Trophoblast cell (in vitro differentiated cells and primary cell): Measurements from ENCODE around the gene FLRT2.
A peak's percentile ranks its signal among the peaks of the same experiment; 100 is the strongest.

Experiments
- DNase-seq, 2 donors: peaks; one replicate each; pipeline ENCODE4 v3.0.0-alpha.2; 2016
- H2AFZ ChIP-seq: 2 replicates; pipeline ENCODE4 v1.6.1; 2013; ENCODE audit warnings: low read length, moderate library complexity, mild to moderate bottlenecking; ENCODE audit not compliant: insufficient read depth, poor library complexity
- H2AK5ac ChIP-seq: 2 replicates; pipeline ENCODE4 v1.6.1; 2013; ENCODE audit warnings: mild to moderate bottlenecking, low read length
- H2BK120ac ChIP-seq: 2 replicates; pipeline ENCODE4 v1.6.1; 2013; ENCODE audit warnings: low read length, mild to moderate bottlenecking, moderate library complexity; ENCODE audit not compliant: insufficient read depth, poor library complexity
- H2BK12ac ChIP-seq: 2 replicates; pipeline ENCODE4 v1.6.1; 2013; ENCODE audit warnings: mild to moderate bottlenecking, low read length, moderate library complexity
- H2BK5ac ChIP-seq: 2 replicates; pipeline ENCODE4 v1.6.1; 2013; ENCODE audit warnings: low read length, low read depth, moderate library complexity, mild to moderate bottlenecking; ENCODE audit not compliant: poor library complexity
- H3K14ac ChIP-seq: 2 replicates; pipeline ENCODE4 v1.6.1; 2013; ENCODE audit warnings: mild to moderate bottlenecking, low read length
- H3K18ac ChIP-seq: 2 replicates; pipeline ENCODE4 v1.6.1; 2013; ENCODE audit warnings: mild to moderate bottlenecking, low read length
- H3K23ac ChIP-seq: 2 replicates; pipeline ENCODE4 v1.6.1; 2013; ENCODE audit warnings: low read length
- H3K27ac ChIP-seq: 2 replicates; pipeline ENCODE4 v1.5.1; 2013; ENCODE audit warnings: low read depth, mild to moderate bottlenecking, inconsistent platforms, low read length, moderate library complexity
- H3K27me3 ChIP-seq: 2 replicates; pipeline ENCODE4 v1.6.1; 2013; ENCODE audit warnings: inconsistent platforms, mild to moderate bottlenecking, low read length, moderate library complexity; ENCODE audit not compliant: insufficient read depth
- H3K36me3 ChIP-seq, 2 experiments: 1 replicate in 1 of 2; 2 replicates in 1 of 2; pipeline ENCODE4 v1.6.1; 2013; ENCODE audit warnings: low read length in 2 of 2, mild to moderate bottlenecking in 2 of 2, moderate library complexity in 1 of 2; ENCODE audit not compliant: insufficient read depth in 2 of 2, control insufficient read depth in 1 of 2
- H3K4ac ChIP-seq: 2 replicates; pipeline ENCODE4 v1.6.1; 2013; ENCODE audit warnings: low read depth, mild to moderate bottlenecking, low read length, moderate library complexity
- H3K4me1 ChIP-seq, 2 experiments: 1 replicate in 1 of 2; 2 replicates in 1 of 2; pipeline ENCODE4 v1.6.1; 2013; ENCODE audit warnings: low read length in 2 of 2, mild to moderate bottlenecking in 2 of 2, moderate library complexity in 1 of 2; ENCODE audit not compliant: insufficient read depth in 2 of 2, control insufficient read depth in 1 of 2
- H3K4me2 ChIP-seq: 2 replicates; pipeline ENCODE4 v1.6.1; 2013; ENCODE audit warnings: inconsistent platforms, mild to moderate bottlenecking, low read length, moderate library complexity
- H3K4me3 ChIP-seq: 2 replicates; pipeline ENCODE4 v1.5.1; 2013; ENCODE audit warnings: mild to moderate bottlenecking, low read depth, low read length, inconsistent platforms
- H3K79me1 ChIP-seq: one replicate; pipeline ENCODE4 v1.6.1; 2013; ENCODE audit warnings: low read length
- H3K79me2 ChIP-seq: 2 replicates; pipeline ENCODE4 v1.6.1; 2013; ENCODE audit warnings: low read length, mild to moderate bottlenecking; ENCODE audit not compliant: control insufficient read depth, insufficient read depth, poor library complexity
- H3K9ac ChIP-seq: 2 replicates; pipeline ENCODE4 v1.6.1; 2013; ENCODE audit warnings: mild to moderate bottlenecking, low read length
- H3K9me3 ChIP-seq: 2 replicates; pipeline ENCODE4 v1.6.1; 2013; ENCODE audit warnings: low read depth, mild to moderate bottlenecking, control low read depth, inconsistent platforms, low read length; ENCODE audit not compliant: insufficient read depth
- H4K12ac ChIP-seq: 2 replicates; pipeline ENCODE4 v1.6.1; 2013; ENCODE audit warnings: low read depth, mild to moderate bottlenecking, low read length, moderate library complexity
- H4K8ac ChIP-seq: 2 replicates; pipeline ENCODE4 v1.6.1; 2013; ENCODE audit warnings: low read depth, mild to moderate bottlenecking, low read length, moderate library complexity
- H4K91ac ChIP-seq: one replicate; pipeline ENCODE4 v1.6.1; 2013; ENCODE audit warnings: low read depth, mild to moderate bottlenecking, low read length, moderate library complexity
- WGBS: extraction: QIAGEN DNeasy Blood & Tissue Kit; methylation state at CpG from one replicate; pipeline ENCODE4 v1.1.7; 2013; ENCODE audit warnings: missing lambda C conversion rate; ENCODE audit not compliant: insufficient read length, insufficient coverage; ENCODE audit errors: extremely low coverage; 5-methylcytosine and 5-hydroxymethylcytosine counted together

FLRT2 gene

GRCh38 chr14:85604021-85604420 is 74.1 kb downstream of the FLRT2 start:
- H4K91ac ChIP-seq: no peak overlapping the region
- no peak overlapping the region for H3K18ac ChIP-seq
- H2BK5ac ChIP-seq: no peak overlapping the region
- H3K14ac ChIP-seq: no peak overlapping the region
- H3K4me2 ChIP-seq: no peak overlapping the region
- no CpG with 5 or more reads among the region's 4 CpGs for WGBS
- H3K4me3 ChIP-seq: no peak overlapping the region
- H4K8ac ChIP-seq: no peak overlapping the region
- no peaks in the 10 kb centered on the region for H3K4me1 ChIP-seq
- H3K23ac ChIP-seq: no peak overlapping the region
- H3K79me2 ChIP-seq: no peaks in the 10 kb centered on the region
- DNase-seq: no peak
- H2BK120ac ChIP-seq: no peak overlapping the region
- no peak overlapping the region for H3K27ac ChIP-seq
- H3K79me1 ChIP-seq: no peaks in the 10 kb centered on the region
- no peaks in the 10 kb centered on the region for H3K27me3 ChIP-seq
- no peaks in the 10 kb centered on the region for H3K36me3 ChIP-seq
- no peaks in the 10 kb centered on the region for H3K9me3 ChIP-seq
- H2AK5ac ChIP-seq: no peak overlapping the region
- no peak overlapping the region for H4K12ac ChIP-seq
- no peak overlapping the region for H3K9ac ChIP-seq
- no peak overlapping the region for H2AFZ ChIP-seq
- no peak overlapping the region for H2BK12ac ChIP-seq
- H3K4ac ChIP-seq: no peak overlapping the region

- Histone ChIP-seq H4K91ac (no peak overlapping the region), H3K79me2 (no peaks in the 10 kb centered on the region), H3K4me3 (no peak overlapping the region), H3K9ac (no peak overlapping the region), H3K4ac (no peak overlapping the region), H2BK5ac (no peak overlapping the region), H3K36me3 (no peaks in the 10 kb centered on the region), H3K23ac (no peak overlapping the region), H3K27ac (no peak overlapping the region), H3K4me2 (no peak overlapping the region), H2BK120ac (no peak overlapping the region), H4K12ac (no peak overlapping the region), H2AFZ (no peak overlapping the region), H2AK5ac (no peak overlapping the region), H3K18ac (no peak overlapping the region), H3K27me3 (no peaks in the 10 kb centered on the region), H3K79me1 (no peaks in the 10 kb centered on the region), H2BK12ac (no peak overlapping the region), H3K4me1 (no peaks in the 10 kb centered on the region), H3K9me3 (no peaks in the 10 kb centered on the region), H4K8ac (no peak overlapping the region), H3K14ac (no peak overlapping the region)
- no peak for DNase-seq
- no CpG with 5 or more reads among the region's 2 CpGs for WGBS
Measured at GRCh38 chr14:85604714-85605113, 74.8 kb downstream of the FLRT2 start.

- Histone ChIP-seq H3K79me1 (no peaks in the 10 kb centered on the region), H3K23ac (no peak overlapping the region), H3K9me3 (no peaks in the 10 kb centered on the region), H3K4me3 (no peak overlapping the region), H4K12ac (no peak overlapping the region), H3K27ac (no peak overlapping the region), H3K36me3 (no peaks in the 10 kb centered on the region), H3K4me2 (no peak overlapping the region), H3K18ac (no peak overlapping the region), H2BK12ac (no peak overlapping the region), H2BK120ac (no peak overlapping the region), H3K4me1 (no peaks in the 10 kb centered on the region), H3K27me3 (no peaks in the 10 kb centered on the region), H3K9ac (no peak overlapping the region), H3K14ac (no peak overlapping the region), H3K4ac (no peak overlapping the region), H4K91ac (no peak overlapping the region), H3K79me2 (no peaks in the 10 kb centered on the region), H4K8ac (no peak overlapping the region), H2AFZ (no peak overlapping the region), H2BK5ac (no peak overlapping the region), H2AK5ac (no peak overlapping the region)
- DNase-seq: peak in 1 of 2 donors; percentile 13
- WGBS: no CpG with 5 or more reads among the region's 3 CpGs
Measured at GRCh38 chr14:85607651-85608081, 77.7 kb downstream of the FLRT2 start.

- Histone ChIP-seq H3K9ac (no peak overlapping the region), H3K14ac (no peak overlapping the region), H3K36me3 (no peaks in the 10 kb centered on the region), H3K4me2 (no peak overlapping the region), H2BK12ac (no peak overlapping the region), H2BK120ac (no peak overlapping the region), H3K79me2 (no peaks in the 10 kb centered on the region), H3K18ac (no peak overlapping the region), H3K4me3 (no peak overlapping the region), H3K4me1 (peaks cover 2% of the 10 kb centered on the region in 2 experiments), H2AK5ac (no peak overlapping the region), H2BK5ac (no peak overlapping the region), H3K4ac (no peak overlapping the region), H3K23ac (no peak overlapping the region), H3K9me3 (no peaks in the 10 kb centered on the region), H3K27me3 (no peaks in the 10 kb centered on the region), H3K79me1 (no peaks in the 10 kb centered on the region), H4K8ac (no peak overlapping the region), H4K91ac (no peak overlapping the region), H3K27ac (no peak overlapping the region), H4K12ac (no peak overlapping the region), H2AFZ (no peak overlapping the region)
- no peak for DNase-seq
- WGBS: no CpG with 5 or more reads among the region's 5 CpGs
Measured at GRCh38 chr14:85613496-85613895, 83.6 kb downstream of the FLRT2 start.
